ENCODE data around the gene LPA.
A peak's percentile ranks its signal among the peaks of the same experiment; 100 is the strongest.
"Not testable (repeated sequence)": the region's sequence is repeated elsewhere in the genome, so short reads cannot be mapped to it uniquely, and the experiment has no call there.

Gene LPA

GRCh38 chr6:160634706-160635105, 29.4 kb downstream of the LPA start:
- TF ChIP-seq POLR2AphosphoS5 (IDR thresholded peaks at IDR 0.05; ENCODE audit: low read depth, low read length), result no peak
- no peak for TF ChIP-seq TAF1 (IDR thresholded peaks at IDR 0.05; ENCODE audit: borderline replicate concordance, low read depth, low read length)
- no peak for TF ChIP-seq POLR2A (IDR thresholded peaks at IDR 0.05; ENCODE audit: low read depth, low read length)
- no peak for FAIRE-seq
- DNase-seq (ENCODE audit: insufficient read length), result no peak

GRCh38 chr6:160595838-160596832, 67.9 kb downstream of the LPA start:
- no peak for TF ChIP-seq POLR2AphosphoS5 (IDR thresholded peaks at IDR 0.05; ENCODE audit: low read depth, low read length)
- TF ChIP-seq POLR2A (IDR thresholded peaks at IDR 0.05; ENCODE audit: low read depth, low read length), result no peak
- TF ChIP-seq TAF1 (IDR thresholded peaks at IDR 0.05; ENCODE audit: borderline replicate concordance, low read depth, low read length), result no peak
- DNase-seq (ENCODE audit: insufficient read length) (no peak), FAIRE-seq (no peak)

- not testable (repeated sequence) for FAIRE-seq; DNase-seq (ENCODE audit: insufficient read length)
These were observed 68.8 kb downstream of the LPA start for GRCh38 chr6:160595297-160595696.

- TF ChIP-seq POLR2AphosphoS5 (IDR thresholded peaks at IDR 0.05; ENCODE audit: low read depth, low read length), result no peak
- no peak for TF ChIP-seq TAF1 (IDR thresholded peaks at IDR 0.05; ENCODE audit: borderline replicate concordance, low read depth, low read length)
- no peak for TF ChIP-seq POLR2A (IDR thresholded peaks at IDR 0.05; ENCODE audit: low read depth, low read length)
- no peak for FAIRE-seq
- no peak for DNase-seq (ENCODE audit: insufficient read length)
These were observed 77.7 kb downstream of the LPA start for GRCh38 chr6:160586374-160586773.

GRCh38 chr6:160583794-160584193, 80.3 kb downstream of the LPA start:
- FAIRE-seq, result no peak
- TF ChIP-seq TAF1 (IDR thresholded peaks at IDR 0.05; ENCODE audit: borderline replicate concordance, low read depth, low read length) (no peak), POLR2A (IDR thresholded peaks at IDR 0.05; ENCODE audit: low read depth, low read length) (no peak), POLR2AphosphoS5 (IDR thresholded peaks at IDR 0.05; ENCODE audit: low read depth, low read length) (no peak)
- DNase-seq (ENCODE audit: insufficient read length), result no peak

GRCh38 chr6:160581406-160581805, 82.7 kb downstream of the LPA start:
- TF ChIP-seq POLR2AphosphoS5 (IDR thresholded peaks at IDR 0.05; ENCODE audit: low read depth, low read length) (no peak), POLR2A (IDR thresholded peaks at IDR 0.05; ENCODE audit: low read depth, low read length) (no peak), TAF1 (IDR thresholded peaks at IDR 0.05; ENCODE audit: borderline replicate concordance, low read depth, low read length) (no peak)
- FAIRE-seq, result no peak
- no peak for DNase-seq (ENCODE audit: insufficient read length)

- not testable (repeated sequence) for FAIRE-seq; DNase-seq (ENCODE audit: insufficient read length)
These were observed 85.6 kb downstream of the LPA start for GRCh38 chr6:160578515-160578914.

- no peak for DNase-seq (ENCODE audit: insufficient read length)
- TF ChIP-seq TAF1 (IDR thresholded peaks at IDR 0.05; ENCODE audit: borderline replicate concordance, low read depth, low read length) (no peak), POLR2A (IDR thresholded peaks at IDR 0.05; ENCODE audit: low read depth, low read length) (no peak), POLR2AphosphoS5 (IDR thresholded peaks at IDR 0.05; ENCODE audit: low read depth, low read length) (no peak)
- FAIRE-seq, result no peak
These were observed 90.1 kb downstream of the LPA start for GRCh38 chr6:160573943-160574342.

GRCh38 chr6:160571201-160571600, 92.9 kb downstream of the LPA start:
- not testable (repeated sequence) for DNase-seq (ENCODE audit: insufficient read length); FAIRE-seq

GRCh38 chr6:160544802-160545201, 119.3 kb downstream of the LPA start:
- no peak for TF ChIP-seq POLR2AphosphoS5 (IDR thresholded peaks at IDR 0.05; ENCODE audit: low read depth, low read length)
- FAIRE-seq, result no peak
- no peak for DNase-seq (ENCODE audit: insufficient read length)

- peak; percentile 64 for FAIRE-seq
- TF ChIP-seq POLR2A (IDR thresholded peaks at IDR 0.05; ENCODE audit: low read depth, low read length), result no peak
- no peak for TF ChIP-seq POLR2AphosphoS5 (IDR thresholded peaks at IDR 0.05; ENCODE audit: low read depth, low read length)
- DNase-seq (ENCODE audit: insufficient read length), result no peak
These were observed 128.8 kb downstream of the LPA start for GRCh38 chr6:160535270-160535669.

GRCh38 chr6:160534050-160534696, 129.9 kb downstream of the LPA start:
- FAIRE-seq (peak; percentile 87), DNase-seq (ENCODE audit: insufficient read length) (peak; percentile 8)
- no peak for TF ChIP-seq POLR2A (IDR thresholded peaks at IDR 0.05; ENCODE audit: low read depth, low read length)
- no peak for TF ChIP-seq TAF1 (IDR thresholded peaks at IDR 0.05; ENCODE audit: borderline replicate concordance, low read depth, low read length)
- TF ChIP-seq POLR2AphosphoS5 (IDR thresholded peaks at IDR 0.05; ENCODE audit: low read depth, low read length), result no peak

Data from GM12892 (cell line).